Measurements from ENCODE around the gene SYT11. TPM values are rescaled to one million over a fixed set of nuclear protein-coding genes. Genes with fewer than 3 reads are reported as not detected.

SYT11 gene
- total and polyA plus RNA-seq, 9 of the 15 experiments (the other 6 are each of a cell fraction or from before 2014, with no cell fraction given): 0.05 to 0.18 (median 0.11) TPM

- TF ChIP-seq DEAF1 (CRISPR knock-in tag; IDR thresholded peaks at IDR 0.05) (peak; percentile 16; the same call in 1 of the 2 replicates), ZKSCAN8 (CRISPR knock-in tag; IDR thresholded peaks at IDR 0.05) (no peak), IRF2 (CRISPR knock-in tag; IDR thresholded peaks at IDR 0.05) (no peak), MIER1 (IDR thresholded peaks at IDR 0.05; ENCODE audit: low read depth) (no peak), KLF6 (CRISPR knock-in tag; IDR thresholded peaks at IDR 0.05; ENCODE audit: borderline replicate concordance) (no peak), ZNF589 (CRISPR knock-in tag; IDR thresholded peaks at IDR 0.05; ENCODE audit: low read depth) (peak; percentile 67; the same call in 1 of the 2 replicates), CHAMP1 (IDR thresholded peaks at IDR 0.05) (0 out of 2 replicates have a peak, but pooled peaks have one; percentile 28), TCF7L2 (IDR thresholded peaks at IDR 0.05; ENCODE audit: low read depth, low read length) (no peak), CTCF (IDR thresholded peaks at IDR 0.05 in 2 of 3, conservative IDR thresholded peaks at IDR 0.05 in 1 of 3; ENCODE audit: insufficient read depth in 2 of 3, low read depth in 1 of 3, low read length in 3 of 3) (peak in 2 of 3 experiments; percentile 5 to 26; a peak in 2 of 6 replicates), PRDM10 (IDR thresholded peaks at IDR 0.05; ENCODE audit: partially characterized antibody) (peak; percentile 10), NELFE (IDR thresholded peaks at IDR 0.05; ENCODE audit: insufficient read depth, insufficient read length) (no peak), ZNF23 (CRISPR knock-in tag; IDR thresholded peaks at IDR 0.05) (peak; percentile 15; the same call in 1 of the 2 replicates), GTF2E2 (tag; IDR thresholded peaks at IDR 0.05) (peak; percentile 89; the same call in 1 of the 2 replicates), ZNF316 (IDR thresholded peaks at IDR 0.05) (peak; percentile 90), HNRNPUL1 (IDR thresholded peaks at IDR 0.05; ENCODE audit: low read length) (no peak)
Observed at GRCh38 chr1:155934097-155934935, 74.9 kb downstream of the SYT11 start, which contains the start of gene KHDC4 (continued).
